Gastrocnemius medialis (tissue), 4 donors: ENCODE measurements around the gene CHST9. TPM values are rescaled to one million over a fixed set of nuclear protein-coding genes. Genes with fewer than 3 reads are reported as not detected.

Experiments
- ATAC-seq, 2 donors: fragments of 150-250 bp; one replicate each; pipeline ENCODE4 v1.9.1; 2016
- DNase-seq, 2 donors: peaks; one replicate each; pipeline ENCODE4 v3.0.0-alpha.2; 2019
- H3K27ac ChIP-seq, 4 donors: fragments of 200-600 bp; sonication (generic); 1 replicate in 1 of 4; 2 replicates in 3 of 4; pipeline ENCODE4 v1.5.1; 2016 to 2018; ENCODE audit warnings: mild to moderate bottlenecking in 2 of 4, moderate library complexity in 1 of 4
- H3K27me3 ChIP-seq, 3 donors: fragments of 200-600 bp; sonication (generic) in 2 of 3; 1 replicate in 1 of 3; 2 replicates in 2 of 3; pipeline versions ENCODE4 v1.5.1 to v1.6.0; 2016 to 2019; ENCODE audit warnings: mild to moderate bottlenecking in 1 of 3, moderate library complexity in 1 of 3
- H3K36me3 ChIP-seq, 2 donors: fragments of 200-600 bp; sonication (generic) in 1 of 2; one replicate each; pipeline ENCODE4 v1.5.1; 2017 to 2018
- H3K4me1 ChIP-seq, 2 donors: fragments of 200-600 bp; sonication (generic) in 1 of 2; one replicate each; pipeline ENCODE4 v1.5.1; 2016 to 2017; ENCODE audit warnings: mild to moderate bottlenecking in 2 of 2
- H3K4me3 ChIP-seq, 4 donors: fragments of 200-600 bp; sonication (generic) in 3 of 4; 1 replicate in 1 of 4; 2 replicates in 3 of 4; pipeline ENCODE4 v1.5.1; 2016 to 2019; ENCODE audit warnings: mild to moderate bottlenecking in 2 of 4
- H3K9me3 ChIP-seq, 3 donors: fragments of 200-600 bp; sonication (generic) in 2 of 3; 1 replicate in 1 of 3; 2 replicates in 2 of 3; pipeline ENCODE4 v1.5.1; 2016 to 2019
- CTCF ChIP-seq, 5 experiments: fragments of 450-650 bp in 3 of 5; fragments of 200-600 bp in 2 of 5; sonication (generic) in 2 of 5; IDR thresholded peaks in 4 of 5; conservative IDR thresholded peaks in 1 of 5; 1 replicate in 4 of 5; 2 replicates in 1 of 5; pipeline ENCODE4 v1.5.1; 2016 to 2019; ENCODE audit warnings: antibody characterized with exemption in 5 of 5, mild to moderate bottlenecking in 3 of 5, moderate library complexity in 3 of 5
- POLR2A ChIP-seq, 2 donors: fragments of 450-650 bp; IDR thresholded peaks; one replicate each; pipeline ENCODE4 v1.6.1; 2017; ENCODE audit warnings: antibody characterized with exemption in 2 of 2, mild to moderate bottlenecking in 2 of 2, moderate library complexity in 2 of 2
- in situ Hi-C, 4 donors: fragments of 200-750 bp; cut with MboI; loops; one replicate each; pipeline versions ENCODE4 v1.15.0 to v1.8.0; 2017; ENCODE audit warnings: low sequenced_read_pairs in 4 of 4
- intact Hi-C: fragments of 100-400 bp; cut with DNase I; formaldehyde crosslinking; loops from one replicate; pipeline ENCODE4 v1.15.1; 2023; ENCODE audit warnings: low total_unique reads
- total RNA-seq, 4 donors: library from RNA; depleted of rRNA; stranded (reverse); fragments of >200 nt; gene quantifications; one replicate each; pipeline versions ENCODE4 v1.1.0 to v1.2.3, GENCODE V29; 2016

CHST9 gene
- total RNA-seq, 4 donors from 2014 or later = 0.07 TPM; not detected in 3

GRCh38 chr18:27185897-27186296 lies 789 bp upstream of the CHST9 start:
- DNase-seq (no peak), ATAC-seq (no peak)
- Histone ChIP-seq H3K9me3 (no peaks in the 10 kb centered on the region), H3K36me3 (no peaks in the 10 kb centered on the region), H3K27ac (no peak overlapping the region), H3K27me3 (peaks cover 7 to 10% (median 9%) of the 10 kb centered on the region in 3 donors), H3K4me3 (no peak overlapping the region), H3K4me1 (peaks cover 0 to 6% of the 10 kb centered on the region in 2 donors)
- intact Hi-C loops = no loop called here
- in situ Hi-C loops = no loop called here
- no peak for TF ChIP-seq CTCF (IDR thresholded peaks at IDR 0.05 in 4 of 5, conservative IDR thresholded peaks at IDR 0.05 in 1 of 5)
- no peak for TF ChIP-seq POLR2A (IDR thresholded peaks at IDR 0.05)

GRCh38 chr18:27184115-27185024 lies 738 bp downstream of the CHST9 start:
- TF ChIP-seq POLR2A (IDR thresholded peaks at IDR 0.05) = no peak
- no peak for TF ChIP-seq CTCF (IDR thresholded peaks at IDR 0.05 in 4 of 5, conservative IDR thresholded peaks at IDR 0.05 in 1 of 5)
- Histone ChIP-seq H3K9me3 (no peaks in the 10 kb centered on the region), H3K4me1 (peaks cover 0 to 6% of the 10 kb centered on the region in 2 donors), H3K36me3 (no peaks in the 10 kb centered on the region), H3K27me3 (peaks cover 7 to 10% (median 9%) of the 10 kb centered on the region in 3 donors), H3K27ac (no peak overlapping the region), H3K4me3 (peak overlapping the region; percentile 45 to 55 (median 50))
- DNase-seq (no peak), ATAC-seq (no peak)
- intact Hi-C loops = no loop called here
- in situ Hi-C loops = no loop called here

- DNase-seq (no peak), ATAC-seq (no peak)
- Histone ChIP-seq H3K4me3 (no peak overlapping the region), H3K9me3 (no peaks in the 10 kb centered on the region), H3K4me1 (peaks cover 0 to 6% of the 10 kb centered on the region in 2 donors), H3K36me3 (no peaks in the 10 kb centered on the region), H3K27ac (no peak overlapping the region), H3K27me3 (peaks cover 7 to 10% (median 9%) of the 10 kb centered on the region in 3 donors)
- in situ Hi-C loops = no loop called here
- intact Hi-C loops = no loop called here
- no peak for TF ChIP-seq POLR2A (IDR thresholded peaks at IDR 0.05)
- no peak for TF ChIP-seq CTCF (IDR thresholded peaks at IDR 0.05 in 4 of 5, conservative IDR thresholded peaks at IDR 0.05 in 1 of 5)
Observed at GRCh38 chr18:27181726-27182125, 3.4 kb downstream of the CHST9 start.

GRCh38 chr18:27178424-27178823 lies 6.7 kb downstream of the CHST9 start:
- Histone ChIP-seq H3K27ac (no peak overlapping the region), H3K36me3 (no peaks in the 10 kb centered on the region), H3K4me3 (no peak overlapping the region), H3K27me3 (no peaks in the 10 kb centered on the region), H3K4me1 (no peaks in the 10 kb centered on the region), H3K9me3 (no peaks in the 10 kb centered on the region)
- in situ Hi-C loops = no loop called here
- no peak for TF ChIP-seq CTCF (IDR thresholded peaks at IDR 0.05 in 4 of 5, conservative IDR thresholded peaks at IDR 0.05 in 1 of 5)
- no peak for TF ChIP-seq POLR2A (IDR thresholded peaks at IDR 0.05)
- ATAC-seq (no peak), DNase-seq (no peak)
- intact Hi-C loops = no loop called here
